ENCODE measurements around the gene PCSK2. TPM values are rescaled to one million over a fixed set of nuclear protein-coding genes. Genes with fewer than 3 reads are reported as not detected.

Gene PCSK2
- total RNA-seq, 4 donors from 2014 or later = 5.3 to 18.1 (median 10.9) TPM

- WGBS, 2 donors = 68 to 71% methylated on average over 3 of the region's 3 CpGs
- DNase-seq (ENCODE audit: low spot score in 2 of 2) = no peak
- intact Hi-C loops (cut with DNase I; ENCODE audit: low total_unique reads) = no loop called here
- TF ChIP-seq CTCF (IDR thresholded peaks at IDR 0.05) = no peak
- no peak overlapping the region for H3K4me3 ChIP-seq (ENCODE audit: low read depth, poor library complexity, severe bottlenecking)
Observed at GRCh38 chr20:17461941-17462340, 235.1 kb downstream of the PCSK2 start.

- WGBS, 2 donors = 29 to 68% methylated on average over 1 of the region's 1 CpG
- no peak for DNase-seq (ENCODE audit: low spot score in 2 of 2)
- TF ChIP-seq POLR2A (IDR thresholded peaks at IDR 0.05) = no peak
- no peak for TF ChIP-seq CTCF (IDR thresholded peaks at IDR 0.05)
- intact Hi-C loops (cut with DNase I; ENCODE audit: low total_unique reads) = no loop called here
- H3K4me3 ChIP-seq (ENCODE audit: low read depth, poor library complexity, severe bottlenecking) = no peak overlapping the region
Observed at GRCh38 chr20:17463711-17464110, 236.9 kb downstream of the PCSK2 start.

- intact Hi-C loops (cut with DNase I; ENCODE audit: low total_unique reads) = no loop called here
- 94 to 96% methylated on average over 10 of the region's 10 CpGs for WGBS, 2 donors
- no peak for DNase-seq (ENCODE audit: low spot score in 2 of 2)
- no peak overlapping the region for H3K4me3 ChIP-seq (ENCODE audit: low read depth, poor library complexity, severe bottlenecking)
- no peak for TF ChIP-seq POLR2A (IDR thresholded peaks at IDR 0.05)
Observed at GRCh38 chr20:17465236-17465635, 238.4 kb downstream of the PCSK2 start.

- H3K4me3 ChIP-seq (ENCODE audit: low read depth, poor library complexity, severe bottlenecking) = no peak overlapping the region
- 86 to 87% methylated on average over 7 of the region's 7 CpGs for WGBS, 2 donors
- no peak for DNase-seq (ENCODE audit: low spot score in 2 of 2)
- TF ChIP-seq CTCF (IDR thresholded peaks at IDR 0.05) (no peak), POLR2A (IDR thresholded peaks at IDR 0.05) (no peak)
- intact Hi-C loops (cut with DNase I; ENCODE audit: low total_unique reads) = no loop called here
Observed at GRCh38 chr20:17466641-17467040, 239.8 kb downstream of the PCSK2 start.

- 81 to 85% methylated on average over 4 of the region's 4 CpGs for WGBS, 2 donors
- no peak for DNase-seq (ENCODE audit: low spot score in 2 of 2)
- no peak for TF ChIP-seq POLR2A (IDR thresholded peaks at IDR 0.05)
- no peak for TF ChIP-seq CTCF (IDR thresholded peaks at IDR 0.05)
- intact Hi-C loops (cut with DNase I; ENCODE audit: low total_unique reads) = no loop called here
- H3K4me3 ChIP-seq (ENCODE audit: low read depth, poor library complexity, severe bottlenecking) = no peak overlapping the region
Observed at GRCh38 chr20:17467120-17467655, 240.3 kb downstream of the PCSK2 start.

GRCh38 chr20:17468073-17468840, 241.4 kb downstream of the PCSK2 start:
- WGBS, 2 donors = 76% methylated on average over 18 to 24 of the region's 24 CpGs
- TF ChIP-seq CTCF (IDR thresholded peaks at IDR 0.05) (no peak), POLR2A (IDR thresholded peaks at IDR 0.05) (no peak)
- intact Hi-C loops (cut with DNase I; ENCODE audit: low total_unique reads) = no loop called here
- DNase-seq (ENCODE audit: low spot score in 2 of 2) = no peak
- H3K4me3 ChIP-seq (ENCODE audit: low read depth, poor library complexity, severe bottlenecking) = no peak overlapping the region

Measured in lower leg skin (tissue), 4 donors.